ENCODE results near the gene SGO1. TPM values are rescaled to one million over a fixed set of nuclear protein-coding genes. Genes with fewer than 3 reads are reported as not detected.
"Not testable (repeated sequence)": the region's sequence is repeated elsewhere in the genome, so short reads cannot be mapped to it uniquely, and the experiment has no call there.

The SGO1 gene
- 10 to 100 TPM in 2 of 4 donors, 1 to 10 TPM in 2; 7.8 to 12.2 (median 9.2) TPM for polyA plus RNA-seq (ENCODE audit: insufficient read length in 4 of 4)

GRCh38 chr3:20185679-20186599 is at the start of gene SGO1:
Gene SGO1, minus strand, starts transcription at chr3:20186206. Its CDS starts 2,179 bp downstream, at chr3:20184027.
- DNase-seq (ENCODE audit: low read depth in 4 of 4, low spot score in 2 of 4): peak; percentile 94 to 98 (median 96)

DNA sequence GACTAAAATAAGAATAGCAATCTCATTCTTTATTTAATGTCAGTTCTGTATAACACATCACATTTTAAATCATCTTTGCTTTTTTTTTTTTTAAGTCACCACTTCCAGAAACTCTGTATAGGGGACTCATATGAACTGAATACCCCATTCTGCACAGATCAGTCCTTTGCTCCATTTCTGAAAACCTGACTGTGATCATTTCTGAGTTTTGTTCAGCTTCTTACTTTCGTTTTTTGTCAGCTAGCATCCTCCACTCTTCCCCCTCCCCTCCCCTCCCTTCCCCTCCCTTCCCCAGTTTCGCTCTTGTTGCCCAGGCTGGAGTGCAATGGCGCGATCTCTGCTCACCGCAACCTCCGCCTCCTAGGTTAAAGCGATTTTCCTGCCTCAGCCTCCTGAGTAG is 49.8 kb upstream of the SGO1 start:
- DNase-seq (ENCODE audit: low read depth in 4 of 4, low spot score in 2 of 4): no peak

DNA sequence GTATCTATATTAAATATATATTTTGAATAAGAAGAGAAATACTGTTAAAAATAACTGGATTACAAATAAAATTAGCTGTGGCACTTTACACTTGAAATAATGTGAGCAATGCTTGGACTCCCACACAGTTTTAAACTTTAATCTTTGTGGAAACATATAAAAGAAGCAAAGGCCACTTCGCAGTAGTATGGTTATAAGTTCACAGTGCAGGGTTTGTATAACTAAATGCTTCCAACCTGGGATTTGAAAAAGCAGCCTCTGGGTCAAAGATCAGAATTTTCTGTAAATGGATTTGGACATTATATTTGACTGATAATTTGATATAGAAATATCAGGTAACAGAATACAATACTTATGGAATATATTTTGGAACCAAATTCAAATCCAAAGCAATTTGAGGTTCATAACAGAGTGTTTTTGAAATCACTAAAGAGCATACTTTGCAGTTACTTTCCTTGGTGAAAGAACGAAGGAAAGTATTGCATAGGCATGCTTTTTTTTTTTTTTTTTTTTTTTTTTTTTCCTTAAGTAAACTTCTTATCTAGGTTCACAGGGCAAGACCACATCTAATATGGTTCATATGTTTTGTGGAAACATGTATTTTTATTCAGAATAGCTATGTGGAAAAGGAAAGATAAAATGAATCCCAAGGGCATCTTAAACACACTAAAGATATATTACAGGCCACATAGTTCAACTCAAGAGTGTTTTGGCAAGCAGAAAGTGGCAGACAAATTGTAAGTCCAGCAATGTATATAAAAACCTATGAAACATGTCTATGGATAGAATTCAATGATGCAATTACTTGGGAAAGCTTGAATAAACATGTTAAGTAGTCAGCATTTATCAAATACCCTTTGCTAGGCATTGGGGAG is 47.1 kb upstream of the SGO1 start:
- DNase-seq (ENCODE audit: low read depth in 4 of 4, low spot score in 2 of 4): peak in 2 of 4 donors; percentile 13 to 24

- no peak for DNase-seq (ENCODE audit: low read depth in 4 of 4, low spot score in 2 of 4)
Observed at GRCh38 chr3:20230954-20231353, 44.9 kb upstream of the SGO1 start.

GRCh38 chr3:20225769-20226168 is 39.8 kb upstream of the SGO1 start:
- peak in 2 of 4 donors; percentile 19 to 20 for DNase-seq (ENCODE audit: low read depth in 4 of 4, low spot score in 2 of 4)

DNA sequence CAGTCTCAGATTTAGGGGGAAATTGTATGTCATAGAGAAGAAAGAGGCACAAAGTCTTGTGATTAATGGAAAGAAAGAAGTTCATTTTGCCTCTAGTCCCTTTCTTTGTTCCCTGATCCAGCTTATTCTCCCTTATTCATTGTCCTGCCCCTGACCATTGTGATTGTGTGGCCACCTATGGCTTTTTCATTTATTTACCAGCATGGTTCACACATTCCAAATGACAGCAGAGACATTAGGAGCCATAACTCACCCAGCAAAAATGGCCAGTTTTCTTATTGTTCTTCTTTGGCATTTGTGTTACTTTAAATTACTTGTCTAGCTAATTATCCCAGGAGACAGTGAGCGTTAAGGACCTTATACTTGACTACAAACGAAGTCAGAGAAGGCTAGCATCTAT is 36.3 kb upstream of the SGO1 start:
- DNase-seq (ENCODE audit: low read depth in 4 of 4, low spot score in 2 of 4): no peak

DNA sequence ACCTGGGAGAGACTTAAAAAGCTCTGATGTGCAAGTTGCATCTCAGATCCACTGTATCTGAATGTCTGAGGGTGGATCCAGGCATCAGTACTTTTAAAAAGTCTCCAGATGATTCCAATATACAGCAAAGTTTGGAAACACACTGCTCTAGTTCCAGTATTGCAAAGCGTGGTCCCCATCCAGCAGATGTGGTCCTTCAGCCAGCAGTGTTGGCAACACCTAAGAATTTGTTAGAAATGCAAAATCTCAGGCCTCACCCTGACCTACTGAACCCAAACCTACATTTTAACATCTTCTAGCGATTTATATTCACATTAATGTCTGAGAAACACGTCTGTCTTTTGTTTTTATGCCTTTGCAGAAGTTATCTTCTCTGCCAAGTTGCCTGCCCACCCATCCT is 32.2 kb upstream of the SGO1 start:
- DNase-seq (ENCODE audit: low read depth in 4 of 4, low spot score in 2 of 4): no peak

DNA sequence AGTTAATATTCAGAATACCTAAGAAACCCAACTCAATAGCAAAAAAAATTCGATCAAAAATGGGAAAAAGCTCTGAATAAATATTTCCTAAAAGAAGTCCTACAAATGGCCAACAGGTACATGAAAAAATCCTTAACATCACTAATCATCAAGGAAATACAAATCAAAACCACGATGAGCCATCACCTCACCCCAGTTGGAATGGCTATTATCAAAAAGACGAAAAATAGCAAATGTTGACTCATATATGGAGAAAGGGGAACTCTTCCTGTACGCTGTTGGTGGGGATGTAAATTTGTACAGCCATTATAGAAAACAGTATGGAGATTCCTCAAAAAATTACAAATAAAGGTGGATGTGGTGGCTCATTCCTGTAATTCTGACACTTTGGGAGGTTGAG is 29.6 kb upstream of the SGO1 start:
- DNase-seq (ENCODE audit: low read depth in 4 of 4, low spot score in 2 of 4): no peak

GRCh38 chr3:20213491-20213890 is 27.5 kb upstream of the SGO1 start:
- not testable (repeated sequence) for DNase-seq (ENCODE audit: low read depth in 4 of 4, low spot score in 2 of 4)

- DNase-seq (ENCODE audit: low read depth in 4 of 4, low spot score in 2 of 4): not testable (repeated sequence)
Observed at GRCh38 chr3:20207945-20208344, 21.9 kb upstream of the SGO1 start.

DNA sequence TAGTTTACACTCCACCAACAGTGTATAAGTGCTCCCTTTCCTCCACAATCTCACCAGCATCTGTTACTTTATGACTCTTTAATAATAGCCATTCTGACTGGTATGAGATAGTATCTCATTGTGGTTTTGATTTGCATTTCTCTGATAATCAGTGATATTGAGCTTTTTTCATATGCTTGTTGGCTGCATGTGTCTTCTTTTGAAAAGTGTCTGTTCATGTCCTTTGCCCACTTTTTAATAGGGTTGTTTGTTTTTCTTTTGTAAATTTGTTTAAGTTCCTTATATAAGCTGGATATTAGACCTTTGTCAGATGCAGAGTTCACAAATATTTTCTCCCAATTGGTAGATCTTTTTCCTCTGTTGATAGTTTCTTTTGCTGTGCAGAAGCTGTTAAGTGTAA is 19.9 kb upstream of the SGO1 start:
- not testable (repeated sequence) for DNase-seq (ENCODE audit: low read depth in 4 of 4, low spot score in 2 of 4)

DNA sequence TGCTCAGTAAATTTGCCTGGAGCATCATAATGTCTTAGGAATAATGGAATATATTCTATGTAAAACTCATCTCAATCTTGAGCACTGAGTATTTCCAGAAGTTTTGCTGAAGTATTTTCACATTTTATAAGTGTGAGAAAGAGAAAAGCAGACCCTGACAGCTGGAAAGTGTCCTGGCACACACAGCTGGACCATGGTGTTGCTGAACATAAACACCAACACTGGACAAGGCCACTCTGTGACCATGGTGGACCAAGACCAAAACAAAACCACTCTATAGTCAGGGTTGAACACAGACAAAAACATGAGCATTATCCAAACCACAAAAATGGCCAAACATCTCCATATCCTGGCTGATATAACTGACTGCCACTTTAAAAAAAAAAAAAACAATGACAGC is 15.1 kb upstream of the SGO1 start:
- DNase-seq (ENCODE audit: low read depth in 4 of 4, low spot score in 2 of 4): no peak

DNA sequence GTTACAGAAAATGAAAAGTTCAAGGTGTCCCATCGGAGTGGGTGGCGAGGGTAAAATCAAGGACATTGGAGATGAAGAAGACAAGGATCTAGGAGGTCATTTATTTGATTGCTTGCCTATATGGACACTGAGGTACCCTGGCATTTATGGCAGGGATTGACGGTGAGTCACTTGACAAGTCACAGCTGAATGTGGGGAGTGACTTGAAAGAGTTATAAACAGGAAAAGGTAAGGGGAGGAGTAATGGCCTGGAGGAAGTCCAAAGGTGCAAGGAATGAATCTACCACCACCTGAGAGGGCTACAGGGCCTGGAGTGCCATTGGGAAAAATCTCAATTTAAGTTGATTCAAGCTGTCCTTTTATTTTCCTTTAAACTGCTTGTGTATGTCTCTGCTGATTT is 11.8 kb upstream of the SGO1 start:
- no peak for DNase-seq (ENCODE audit: low read depth in 4 of 4, low spot score in 2 of 4)

- DNase-seq (ENCODE audit: low read depth in 4 of 4, low spot score in 2 of 4): no peak
Observed at GRCh38 chr3:20194793-20195460, 8.9 kb upstream of the SGO1 start.

DNA sequence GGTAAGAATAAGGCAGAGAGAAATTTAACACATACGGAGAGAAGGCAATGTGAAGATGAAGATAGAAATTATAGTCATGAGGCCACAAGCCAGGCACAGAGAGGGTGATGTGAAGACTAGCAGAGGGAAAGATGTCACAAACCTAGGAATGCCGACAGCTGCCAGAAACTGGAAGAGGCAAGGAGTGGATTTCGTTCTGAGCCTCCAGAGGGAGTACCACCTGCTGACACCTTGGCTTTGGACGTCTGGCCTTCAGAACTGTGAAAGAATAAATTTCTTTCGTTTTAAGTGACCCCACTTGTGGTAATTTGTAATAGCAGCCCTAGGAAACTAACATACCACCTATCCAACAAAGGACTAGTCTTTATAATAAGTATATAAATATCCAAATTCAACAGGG is 5.0 kb upstream of the SGO1 start:
- no peak for DNase-seq (ENCODE audit: low read depth in 4 of 4, low spot score in 2 of 4)

GRCh38 chr3:20186600-20187004 is 596 bp upstream of the SGO1 start:
- no peak for DNase-seq (ENCODE audit: low read depth in 4 of 4, low spot score in 2 of 4)

GRCh38 chr3:20185331-20185678 is 701 bp downstream of the SGO1 start:
- no peak for DNase-seq (ENCODE audit: low read depth in 4 of 4, low spot score in 2 of 4)

- no peak for DNase-seq (ENCODE audit: low read depth in 4 of 4, low spot score in 2 of 4)
Observed at GRCh38 chr3:20182206-20182605, 3.8 kb downstream of the SGO1 start.

GRCh38 chr3:20181276-20181675 is 4.7 kb downstream of the SGO1 start:
- no peak for DNase-seq (ENCODE audit: low read depth in 4 of 4, low spot score in 2 of 4)

- no peak for DNase-seq (ENCODE audit: low read depth in 4 of 4, low spot score in 2 of 4)
Observed at GRCh38 chr3:20173844-20174410, 12.1 kb downstream of the SGO1 start.

DNA sequence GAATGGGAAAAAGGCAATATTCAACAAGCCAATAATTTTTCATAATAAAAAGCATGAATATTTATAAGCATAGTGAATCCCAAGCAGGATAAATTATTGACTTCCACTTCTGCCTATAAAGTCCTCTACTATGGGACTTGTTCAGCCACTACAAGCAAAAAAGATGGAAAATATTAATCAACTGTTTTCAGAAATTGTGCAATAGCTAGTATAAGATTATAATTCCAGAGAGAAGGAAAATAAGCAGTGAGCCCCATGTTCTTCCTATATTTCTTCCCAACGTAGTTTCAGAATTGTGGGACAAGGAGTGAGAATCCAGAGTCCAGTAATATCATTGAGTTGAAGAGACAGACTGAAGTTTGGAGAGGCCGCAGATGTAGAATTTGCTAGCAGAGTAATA is 24.3 kb downstream of the SGO1 start:
- no peak for DNase-seq (ENCODE audit: low read depth in 4 of 4, low spot score in 2 of 4)

Measured in left renal cortex interstitium (tissue), 4 donors.